AG09319 (cell line): ENCODE results near the gene AGK.

ENCODE experiments used
- DNase-seq: peaks from one replicate; pipeline ENCODE4 v3.0.0-alpha.2; 2010; ENCODE audit warnings: low read depth; ENCODE audit errors: extremely low read depth
- CTCF ChIP-seq: IDR thresholded peaks from 2 replicates; pipeline ENCODE4 v1.5.1; 2011; ENCODE audit warnings: low read depth, mild to moderate bottlenecking, inconsistent platforms, low read length, moderate library complexity

Gene AGK

GRCh38 chr7:141659501-141659900 lies 108.3 kb downstream of the AGK start:
- DNase-seq, result no peak
- TF ChIP-seq CTCF, result no peak

GRCh38 chr7:141660259-141660658 lies 109.0 kb downstream of the AGK start:
- TF ChIP-seq CTCF, result no peak
- DNase-seq, result no peak

GRCh38 chr7:141663081-141663849 lies 112.1 kb downstream of the AGK start:
- TF ChIP-seq CTCF, result no peak

GRCh38 chr7:141664450-141664849 lies 113.2 kb downstream of the AGK start:
- no peak for DNase-seq
- no peak for TF ChIP-seq CTCF

More at GRCh38 chr7:141663081-141663849, 112.1 kb downstream of the AGK start:
- DNase-seq, result no peak

- no peak for DNase-seq
- no peak for TF ChIP-seq CTCF
Observed at GRCh38 chr7:141665208-141666035, 114.2 kb downstream of the AGK start.

- no peak for DNase-seq
- TF ChIP-seq CTCF, result no peak
Observed at GRCh38 chr7:141666071-141666470, 114.9 kb downstream of the AGK start.

- TF ChIP-seq CTCF, result no peak
- no peak for DNase-seq
Observed at GRCh38 chr7:141668853-141669252, 117.6 kb downstream of the AGK start.
